IgD-negative memory B cell (primary cell): ENCODE data around the gene ANKRD2. TPM values are rescaled to one million over a fixed set of nuclear protein-coding genes. Genes with fewer than 3 reads are reported as not detected.

ENCODE experiments used
- H3K27ac Mint-ChIP-seq, 3 donors: one replicate each; pipeline ENCODE4 v1.8.0; 2020 to 2022; ENCODE audit warnings: mild to moderate bottlenecking in 3 of 3, mixed read lengths in 3 of 3, moderate library complexity in 1 of 3
- H3K27me3 Mint-ChIP-seq: one replicate; pipeline ENCODE4 v1.8.0; 2021; ENCODE audit warnings: mixed read lengths
- H3K36me3 Mint-ChIP-seq: one replicate; pipeline ENCODE4 v1.8.0; 2020; ENCODE audit warnings: mild to moderate bottlenecking, mixed read lengths
- H3K4me1 Mint-ChIP-seq, 3 donors: one replicate each; pipeline ENCODE4 v1.8.0; 2020 to 2022; ENCODE audit warnings: mixed read lengths in 3 of 3, mild to moderate bottlenecking in 1 of 3
- H3K4me3 Mint-ChIP-seq, 4 donors: one replicate each; pipeline ENCODE4 v1.8.0; 2020 to 2022; ENCODE audit warnings: mild to moderate bottlenecking in 4 of 4, mixed read lengths in 4 of 4, moderate library complexity in 3 of 4
- H3K9me3 Mint-ChIP-seq, 3 donors: one replicate each; pipeline ENCODE4 v1.8.0; 2020 to 2021; ENCODE audit warnings: mixed read lengths in 3 of 3, mild to moderate bottlenecking in 1 of 3
- polyA plus RNA-seq: library from polyadenylated mRNA; unstranded; fragments of 300-500 nt; fragmentation: Illumina TruSeq; gene quantifications from one replicate; pipeline ENCODE4 v1.2.3, GENCODE V29; 2021

The ANKRD2 gene
- polyA plus RNA-seq, 1 donor from 2014 or later, result not detected

DNA sequence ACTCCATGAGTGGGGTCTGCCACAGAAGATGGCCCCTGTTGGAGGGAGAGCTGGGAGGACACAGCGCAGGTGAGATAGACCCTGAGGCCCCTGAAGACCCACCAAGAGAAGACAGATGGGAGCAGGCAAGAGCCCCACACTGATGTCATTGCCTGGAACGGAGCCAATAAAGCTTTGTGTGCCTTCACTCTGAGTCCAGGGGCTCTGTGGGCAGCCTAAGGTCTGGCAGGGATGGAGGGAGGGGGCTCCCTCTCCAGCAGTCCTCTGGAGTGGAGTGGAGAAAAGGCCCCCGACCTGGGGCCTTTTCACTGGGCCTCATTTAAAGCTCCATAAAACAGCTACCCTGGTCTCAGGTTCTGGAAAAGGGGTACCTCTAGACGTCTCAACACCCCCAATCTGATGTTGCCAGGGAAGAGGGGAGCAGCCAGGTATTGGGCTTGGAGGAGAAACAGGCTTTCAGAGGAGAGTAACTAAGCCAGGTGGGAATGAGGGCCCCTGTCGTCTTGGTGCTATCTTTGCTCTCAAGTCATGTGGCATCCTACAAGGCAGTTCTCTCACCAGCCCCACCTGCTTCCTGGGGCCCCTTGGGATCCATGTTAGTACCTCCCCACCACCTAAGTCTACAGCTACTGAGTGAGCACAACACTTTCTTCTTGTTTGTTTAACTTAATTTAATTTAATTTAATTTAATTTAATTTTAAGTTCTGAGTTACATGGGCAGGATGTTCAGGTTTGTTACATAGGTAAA lies 18.3 kb downstream of the ANKRD2 start:
- H3K4me3 Mint-ChIP-seq, result no peak overlapping the region
- H3K4me1 Mint-ChIP-seq, result no peaks in the 10 kb centered on the region
- H3K36me3 Mint-ChIP-seq, result no peaks in the 10 kb centered on the region
- H3K9me3 Mint-ChIP-seq, result no peaks in the 10 kb centered on the region
- H3K27me3 Mint-ChIP-seq, result peaks cover 2% of the 10 kb centered on the region
- H3K27ac Mint-ChIP-seq, result no peak overlapping the region

DNA sequence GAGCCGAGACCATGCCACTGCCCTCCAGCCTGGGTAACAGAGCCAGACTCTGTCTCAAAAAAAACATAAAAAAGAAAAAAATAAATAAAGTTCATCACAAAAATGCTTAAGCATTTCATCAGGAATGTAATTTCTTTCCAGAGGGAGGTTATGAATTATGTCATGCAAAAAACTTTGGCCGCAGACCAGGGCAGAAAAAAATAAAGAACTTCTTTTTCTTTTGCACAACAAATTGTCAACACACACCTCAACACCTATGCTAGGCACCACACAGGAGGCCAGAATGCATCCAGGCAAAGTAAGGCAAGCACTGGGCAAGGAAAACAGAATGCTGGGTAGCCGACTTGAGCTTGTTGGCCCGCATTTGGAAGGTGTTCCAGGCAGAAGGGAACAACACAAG lies 20.8 kb downstream of the ANKRD2 start:
- Mint-ChIP-seq H3K9me3 (no peaks in the 10 kb centered on the region), H3K4me3 (no peak overlapping the region), H3K27ac (no peak overlapping the region), H3K36me3 (no peaks in the 10 kb centered on the region), H3K27me3 (peaks cover 2% of the 10 kb centered on the region), H3K4me1 (no peaks in the 10 kb centered on the region)

DNA sequence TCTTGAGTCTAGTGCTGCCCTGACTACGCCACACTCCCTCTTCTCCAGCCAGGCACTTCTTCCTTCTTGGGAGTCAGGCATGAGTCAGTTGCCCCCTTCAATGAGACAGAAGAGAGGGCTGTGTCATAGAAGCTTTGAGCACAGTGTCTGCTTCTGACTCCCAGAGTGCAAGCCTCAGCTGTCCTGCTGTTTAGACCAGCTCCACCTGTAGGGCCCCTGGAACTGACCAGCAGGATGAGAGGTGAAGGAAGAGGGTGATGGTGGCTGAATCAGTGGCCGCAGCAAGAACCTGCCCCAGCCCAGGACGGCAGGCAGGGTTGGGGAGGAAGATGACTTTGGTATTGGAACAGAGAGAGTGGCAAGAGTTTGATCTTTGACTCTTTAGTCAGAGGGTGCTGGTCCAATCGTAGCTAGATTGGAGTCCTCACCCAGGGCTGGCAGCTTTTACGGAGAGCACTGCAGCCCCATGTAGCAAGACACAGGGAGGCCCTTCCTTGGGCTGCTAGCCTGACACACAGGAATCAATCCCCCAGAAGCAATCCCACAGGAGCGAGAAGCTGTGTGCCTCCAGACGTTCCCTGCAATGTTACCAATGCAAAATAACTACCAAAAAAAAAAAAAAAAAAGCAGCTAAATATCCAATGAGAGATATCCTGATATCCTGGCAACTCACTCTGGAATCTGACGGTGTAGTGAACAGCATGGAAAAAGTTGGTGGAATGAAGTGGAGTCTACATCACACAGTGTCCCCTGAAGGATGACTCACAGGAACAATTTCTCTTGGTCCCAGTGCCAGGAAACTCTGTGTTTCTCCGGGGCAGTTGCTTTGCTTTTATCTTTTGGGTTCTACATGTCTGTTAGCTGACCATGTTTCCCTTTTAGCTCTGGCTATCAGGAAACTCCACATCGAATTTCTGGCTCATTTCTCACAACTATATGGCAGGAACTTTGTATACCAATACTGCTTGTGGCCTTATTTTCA lies 23.8 kb downstream of the ANKRD2 start:
- Mint-ChIP-seq H3K4me1 (no peaks in the 10 kb centered on the region), H3K9me3 (no peaks in the 10 kb centered on the region), H3K27ac (no peak overlapping the region), H3K27me3 (peaks cover 2% of the 10 kb centered on the region), H3K4me3 (no peak overlapping the region), H3K36me3 (no peaks in the 10 kb centered on the region)

DNA sequence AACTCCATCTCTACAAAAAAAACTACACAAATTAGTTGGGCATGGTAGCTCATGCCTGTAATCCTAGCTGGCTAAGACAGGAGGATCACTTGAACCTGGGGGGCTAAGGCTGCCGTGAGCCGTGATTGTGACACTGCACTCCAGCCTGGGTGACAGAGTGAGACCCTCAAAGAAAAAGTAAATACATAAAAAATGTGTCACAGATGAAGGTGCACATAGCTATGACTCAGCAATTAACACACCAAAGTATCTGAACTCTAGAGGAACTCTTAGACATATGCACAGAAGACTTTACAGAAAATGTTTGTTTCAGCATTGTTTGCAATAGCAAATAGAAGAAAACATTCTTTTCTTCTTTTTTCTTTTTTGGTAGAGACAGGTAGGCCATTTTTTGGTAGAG lies 25.2 kb downstream of the ANKRD2 start:
- H3K27ac Mint-ChIP-seq, result no peak overlapping the region
- no peaks in the 10 kb centered on the region for H3K9me3 Mint-ChIP-seq
- no peaks in the 10 kb centered on the region for H3K36me3 Mint-ChIP-seq
- H3K4me3 Mint-ChIP-seq, result no peak overlapping the region
- H3K27me3 Mint-ChIP-seq, result no peaks in the 10 kb centered on the region
- no peaks in the 10 kb centered on the region for H3K4me1 Mint-ChIP-seq

DNA sequence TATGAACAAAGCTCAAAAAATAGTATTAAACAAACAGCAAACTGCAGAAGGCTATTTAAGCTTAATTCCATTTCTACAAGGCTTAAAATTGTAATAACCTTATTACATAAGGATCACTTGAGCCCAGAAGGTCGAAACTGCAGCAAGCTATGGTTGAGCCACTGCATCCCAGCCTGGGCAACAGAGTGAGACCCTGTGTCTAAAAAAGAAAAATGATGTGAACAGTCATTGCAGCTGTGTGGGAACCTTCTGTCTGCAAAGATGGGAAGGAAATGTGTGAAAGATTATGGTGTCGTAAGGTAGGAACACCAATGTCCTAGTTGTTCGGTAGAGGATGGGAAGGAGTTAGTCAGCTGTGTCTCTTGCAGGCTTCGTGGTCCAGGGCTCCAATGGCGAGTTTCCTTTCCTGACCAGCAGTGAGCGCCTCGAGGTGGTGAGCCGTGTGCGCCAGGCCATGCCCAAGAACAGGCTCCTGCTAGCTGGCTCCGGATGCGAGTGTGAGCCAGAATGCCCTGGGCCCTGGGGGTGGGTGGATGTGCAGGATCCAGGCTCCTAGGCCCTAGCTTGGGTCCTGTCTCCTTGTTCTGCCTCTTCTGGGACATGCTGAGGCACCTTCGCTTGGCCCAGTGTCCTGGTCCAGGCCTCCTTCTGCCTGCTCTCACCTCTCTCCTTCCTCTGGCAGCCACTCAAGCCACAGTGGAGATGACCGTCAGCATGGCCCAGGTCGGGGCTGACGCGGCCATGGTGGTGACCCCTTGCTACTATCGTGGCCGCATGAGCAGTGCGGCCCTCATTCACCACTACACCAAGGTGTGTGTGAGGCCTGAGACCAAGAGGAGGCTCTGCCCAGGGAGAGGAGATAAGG lies 26.1 kb downstream of the ANKRD2 start:
- Mint-ChIP-seq H3K4me1 (no peaks in the 10 kb centered on the region), H3K27ac (peak overlapping the region in 1 of 3 donors; percentile 18), H3K9me3 (no peaks in the 10 kb centered on the region), H3K27me3 (no peaks in the 10 kb centered on the region), H3K4me3 (no peak overlapping the region), H3K36me3 (no peaks in the 10 kb centered on the region)

DNA sequence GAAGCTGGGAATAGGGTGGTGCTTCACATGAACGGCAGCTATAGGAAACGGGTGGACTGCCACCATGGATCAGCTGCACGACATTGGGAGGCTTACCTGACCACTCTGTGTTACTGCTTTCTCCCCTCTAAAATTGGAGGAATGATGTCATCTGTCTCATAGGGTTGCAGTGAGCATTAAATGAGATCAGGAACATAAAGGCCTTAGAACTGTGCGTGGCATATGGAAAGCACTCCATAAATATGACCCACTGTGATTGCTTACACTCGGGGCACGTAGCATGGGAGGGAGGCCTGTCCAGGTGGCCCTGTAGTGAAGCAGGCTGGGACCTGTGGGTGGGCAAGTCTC lies 26.7 kb downstream of the ANKRD2 start:
- Mint-ChIP-seq H3K27ac (peak overlapping the region in 1 of 3 donors; percentile 18), H3K4me3 (no peak overlapping the region), H3K4me1 (no peaks in the 10 kb centered on the region), H3K36me3 (no peaks in the 10 kb centered on the region), H3K27me3 (no peaks in the 10 kb centered on the region), H3K9me3 (no peaks in the 10 kb centered on the region)

DNA sequence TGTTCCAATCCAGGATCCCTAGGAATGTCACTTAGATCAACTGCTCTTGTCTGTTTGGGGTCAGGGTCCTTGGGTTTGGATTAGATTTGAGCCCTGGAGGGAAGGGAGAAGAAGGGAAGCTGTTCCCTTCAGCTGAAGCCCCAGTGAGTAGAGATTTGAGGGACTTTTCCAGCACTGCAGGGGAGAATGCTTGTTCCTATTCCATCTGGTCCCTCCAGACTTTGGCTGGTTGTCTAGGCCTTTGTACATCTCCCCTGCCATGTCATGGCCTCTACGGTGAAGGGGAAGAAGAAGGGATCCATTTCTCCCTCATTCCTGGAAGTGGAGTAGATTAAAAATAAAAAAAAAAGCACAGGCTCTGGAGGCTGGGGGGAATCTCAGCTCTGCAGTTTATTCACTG lies 28.0 kb downstream of the ANKRD2 start:
- peak overlapping the region in 1 of 3 donors; percentile 13 for H3K27ac Mint-ChIP-seq
- peaks cover 2% of the 10 kb centered on the region for H3K27me3 Mint-ChIP-seq
- no peaks in the 10 kb centered on the region for H3K9me3 Mint-ChIP-seq
- no peak overlapping the region for H3K4me3 Mint-ChIP-seq
- H3K36me3 Mint-ChIP-seq, result peaks cover under 1% of the 10 kb centered on the region
- H3K4me1 Mint-ChIP-seq, result no peaks in the 10 kb centered on the region

DNA sequence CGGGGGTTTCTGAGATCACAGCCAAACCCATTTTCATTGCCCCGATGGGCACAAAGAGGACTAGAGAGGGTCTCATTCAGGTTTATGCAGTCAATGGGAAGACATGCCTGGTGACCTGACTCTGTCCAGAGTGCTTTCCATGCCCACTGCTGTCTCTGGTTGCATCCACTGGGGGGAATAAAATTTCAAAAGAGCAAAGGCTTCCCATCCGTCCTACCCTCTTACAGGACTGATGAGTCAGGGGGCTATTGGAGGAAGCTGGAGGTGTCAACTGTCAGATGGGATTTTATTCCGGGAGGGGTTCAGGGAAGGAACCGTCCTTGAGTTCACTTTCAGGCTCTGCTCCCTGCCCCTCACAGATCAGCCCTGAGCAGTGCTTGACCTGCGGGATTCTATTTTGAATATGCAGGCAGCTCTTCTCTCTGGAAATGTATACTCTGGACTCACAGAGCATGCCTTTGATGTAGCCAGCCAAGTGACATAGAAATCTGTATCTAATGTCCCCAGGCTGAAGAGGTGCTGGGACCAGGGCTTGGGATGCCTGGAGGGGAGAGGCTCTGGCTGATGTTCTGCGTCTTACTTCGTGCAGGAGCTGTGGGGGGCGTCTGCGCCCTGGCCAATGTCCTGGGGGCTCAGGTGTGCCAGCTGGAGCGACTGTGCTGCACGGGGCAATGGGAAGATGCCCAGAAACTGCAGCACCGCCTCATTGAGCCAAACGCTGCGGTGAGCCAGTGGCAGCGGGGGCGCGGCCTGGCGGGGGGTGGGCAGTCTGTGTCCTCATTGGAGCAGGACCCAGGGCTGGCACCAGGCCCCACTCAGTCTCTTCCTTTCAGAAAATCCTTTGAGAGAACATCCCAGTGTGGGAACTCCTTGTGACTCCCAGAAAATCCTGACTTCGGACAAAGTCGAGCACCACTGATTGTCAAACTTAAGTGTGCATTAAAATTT lies 29.0 kb downstream of the ANKRD2 start:
- H3K4me1 Mint-ChIP-seq, result no peaks in the 10 kb centered on the region
- H3K4me3 Mint-ChIP-seq, result no peak overlapping the region
- H3K27me3 Mint-ChIP-seq, result peaks cover 4% of the 10 kb centered on the region
- H3K9me3 Mint-ChIP-seq, result no peaks in the 10 kb centered on the region
- H3K36me3 Mint-ChIP-seq, result peaks cover 2% of the 10 kb centered on the region
- no peak overlapping the region for H3K27ac Mint-ChIP-seq

DNA sequence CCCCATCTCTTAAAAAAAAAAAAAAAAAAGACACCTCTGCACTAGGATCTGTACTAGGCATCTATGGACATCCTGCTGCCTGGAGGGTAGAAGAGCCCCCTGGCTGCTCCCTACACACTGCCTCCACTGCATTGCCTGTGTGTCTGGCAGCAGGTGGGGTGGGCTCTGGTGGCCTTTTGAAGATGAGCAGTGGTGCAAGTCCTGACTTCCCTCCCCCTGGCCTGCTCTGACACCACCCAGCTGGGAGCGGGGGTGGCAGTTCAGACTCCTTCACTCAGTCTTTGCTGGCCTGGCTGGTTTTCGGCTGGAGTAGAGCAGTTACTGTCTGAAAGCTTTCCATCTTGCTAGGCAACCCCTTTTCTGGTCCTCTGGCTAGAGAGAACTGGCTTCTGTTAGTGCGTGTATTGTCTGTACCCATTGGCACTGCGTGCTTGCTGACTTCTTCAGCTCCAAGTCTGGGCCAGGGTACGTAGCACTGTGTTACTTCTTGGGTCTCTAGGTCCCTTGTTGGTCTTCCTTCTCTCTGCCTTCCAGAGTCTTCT lies 34.6 kb downstream of the ANKRD2 start:
- H3K4me3 Mint-ChIP-seq, result no peak overlapping the region
- H3K36me3 Mint-ChIP-seq, result peaks cover 5% of the 10 kb centered on the region
- no peaks in the 10 kb centered on the region for H3K9me3 Mint-ChIP-seq
- H3K27ac Mint-ChIP-seq, result no peak overlapping the region
- H3K27me3 Mint-ChIP-seq, result peaks cover 4% of the 10 kb centered on the region
- H3K4me1 Mint-ChIP-seq, result no peaks in the 10 kb centered on the region

DNA sequence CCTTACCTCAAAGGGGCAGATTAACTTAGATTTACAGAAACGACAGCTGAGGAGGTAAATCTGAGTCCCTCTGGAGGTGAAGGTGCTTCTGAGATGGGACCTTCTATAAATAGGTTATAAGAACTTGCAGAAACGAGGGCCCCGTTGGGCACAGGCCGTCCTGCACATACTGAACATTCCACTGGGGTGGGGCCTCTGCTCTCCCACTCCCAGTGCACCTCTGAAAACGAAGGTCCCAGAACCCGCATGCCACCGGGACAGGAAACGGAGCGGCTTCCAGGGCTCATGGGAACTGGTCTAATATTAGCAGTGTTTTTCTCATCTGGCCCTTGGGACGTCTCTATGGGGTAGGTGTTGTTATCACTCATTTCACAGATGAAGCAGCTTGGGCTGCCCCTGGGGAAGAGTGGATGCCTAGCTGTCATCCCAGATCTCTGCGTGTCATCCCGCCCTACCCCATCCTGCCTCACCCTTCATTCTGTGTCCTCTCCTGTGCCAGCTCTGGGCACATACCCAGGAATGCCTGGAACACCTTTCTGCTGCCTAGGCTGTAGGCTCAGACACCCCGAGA lies 36.5 kb downstream of the ANKRD2 start:
- no peaks in the 10 kb centered on the region for H3K4me1 Mint-ChIP-seq
- no peak overlapping the region for H3K4me3 Mint-ChIP-seq
- H3K36me3 Mint-ChIP-seq, result peaks cover 7% of the 10 kb centered on the region
- H3K27ac Mint-ChIP-seq, result peak overlapping the region in 1 of 3 donors; percentile 89
- H3K9me3 Mint-ChIP-seq, result no peaks in the 10 kb centered on the region
- H3K27me3 Mint-ChIP-seq, result peaks cover 4% of the 10 kb centered on the region

DNA sequence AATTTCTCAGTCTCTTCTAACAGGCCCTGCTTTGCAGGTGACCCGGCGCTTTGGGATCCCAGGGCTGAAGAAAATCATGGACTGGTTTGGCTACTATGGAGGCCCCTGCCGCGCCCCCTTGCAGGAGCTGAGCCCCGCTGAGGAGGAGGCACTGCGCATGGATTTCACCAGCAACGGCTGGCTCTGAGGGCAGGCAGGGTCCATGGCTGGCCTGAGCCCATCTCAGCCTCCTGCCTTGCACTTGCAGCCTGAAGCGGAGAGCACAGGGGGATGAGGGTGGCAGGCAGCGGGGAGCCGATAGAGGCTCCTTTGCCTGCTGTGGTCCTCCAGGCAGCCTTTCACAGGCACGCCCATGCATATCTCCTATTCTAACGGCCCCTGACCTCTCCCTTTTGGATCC lies 38.9 kb downstream of the ANKRD2 start:
- peaks cover 5% of the 10 kb centered on the region for H3K36me3 Mint-ChIP-seq
- no peak overlapping the region for H3K27ac Mint-ChIP-seq
- H3K27me3 Mint-ChIP-seq, result no peaks in the 10 kb centered on the region
- H3K9me3 Mint-ChIP-seq, result no peaks in the 10 kb centered on the region
- H3K4me1 Mint-ChIP-seq, result no peaks in the 10 kb centered on the region
- no peak overlapping the region for H3K4me3 Mint-ChIP-seq

DNA sequence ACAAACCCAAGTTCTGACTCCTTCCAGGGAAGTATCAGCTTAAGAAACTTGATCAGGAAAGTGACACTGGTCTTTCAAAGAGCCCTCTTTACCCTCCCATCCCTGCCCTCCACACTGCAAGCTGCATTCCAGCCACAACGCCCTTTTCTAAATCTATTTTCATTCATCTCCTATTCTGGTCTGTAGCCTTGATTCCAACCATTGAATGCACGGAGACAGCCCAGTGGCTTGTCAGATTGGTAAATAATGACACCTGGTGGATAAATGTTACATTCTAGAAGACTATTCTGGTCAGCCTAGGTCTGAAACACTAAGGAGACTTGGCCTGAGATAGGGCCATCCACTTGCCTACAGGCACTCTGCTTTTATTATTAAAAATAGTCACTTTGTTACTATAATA lies 39.8 kb downstream of the ANKRD2 start:
- no peak overlapping the region for H3K4me3 Mint-ChIP-seq
- no peaks in the 10 kb centered on the region for H3K9me3 Mint-ChIP-seq
- no peak overlapping the region for H3K27ac Mint-ChIP-seq
- H3K4me1 Mint-ChIP-seq, result no peaks in the 10 kb centered on the region
- H3K36me3 Mint-ChIP-seq, result peaks cover 5% of the 10 kb centered on the region
- no peaks in the 10 kb centered on the region for H3K27me3 Mint-ChIP-seq

DNA sequence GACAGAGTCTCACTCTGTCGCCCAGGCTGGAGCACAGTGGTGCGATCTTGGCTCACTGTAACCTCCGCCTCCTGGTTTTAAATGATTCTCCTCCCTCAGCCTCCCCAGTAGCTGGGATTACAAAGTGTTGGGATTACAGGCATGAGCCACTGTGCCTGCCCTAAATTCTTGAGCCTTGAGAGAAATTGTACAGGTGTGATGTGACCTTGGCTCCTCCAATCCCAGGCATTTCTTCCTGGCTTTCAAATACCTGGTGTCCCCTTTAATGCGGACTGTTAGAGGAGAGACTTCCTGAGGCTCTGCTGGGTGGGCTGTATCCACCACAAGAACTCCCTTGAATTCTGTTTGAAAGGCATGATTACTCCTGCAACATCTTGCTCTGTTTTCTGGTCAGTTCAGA lies 45.7 kb downstream of the ANKRD2 start:
- no peak overlapping the region for H3K27ac Mint-ChIP-seq
- no peaks in the 10 kb centered on the region for H3K4me1 Mint-ChIP-seq
- H3K9me3 Mint-ChIP-seq, result no peaks in the 10 kb centered on the region
- H3K4me3 Mint-ChIP-seq, result no peak overlapping the region
- H3K36me3 Mint-ChIP-seq, result peaks cover 5% of the 10 kb centered on the region
- no peaks in the 10 kb centered on the region for H3K27me3 Mint-ChIP-seq

DNA sequence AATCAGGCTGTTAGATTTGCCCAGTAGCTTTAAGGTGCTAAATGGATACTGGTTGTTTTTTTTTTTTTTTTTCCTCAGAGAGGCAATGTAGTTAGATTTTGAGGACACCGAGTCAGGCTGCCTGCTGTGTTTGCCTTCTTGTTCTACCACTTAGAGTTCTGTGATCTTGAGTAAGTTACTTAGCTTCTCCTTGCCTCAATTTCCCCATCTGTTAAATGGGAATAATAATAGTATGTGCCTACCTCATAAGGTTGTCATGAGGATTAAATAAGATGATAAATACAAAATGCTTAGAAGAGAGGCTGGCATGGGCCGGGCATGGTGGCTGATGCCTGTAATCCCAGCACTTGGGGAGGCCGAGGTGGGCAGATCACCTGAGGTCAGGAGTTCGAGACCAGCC lies 46.2 kb downstream of the ANKRD2 start:
- Mint-ChIP-seq H3K27ac (peak overlapping the region in 1 of 3 donors; percentile 27), H3K27me3 (no peaks in the 10 kb centered on the region), H3K36me3 (peaks cover 5% of the 10 kb centered on the region), H3K4me1 (no peaks in the 10 kb centered on the region), H3K4me3 (no peak overlapping the region), H3K9me3 (no peaks in the 10 kb centered on the region)
